CMK (cell line): ENCODE measurements around the gene KRTAP3-2.
"Not testable (repeated sequence)": the region's sequence is repeated elsewhere in the genome, so short reads cannot be mapped to it uniquely, and the experiment has no call there.

ENCODE experiments used
- DNase-seq: peaks from one replicate; pipeline ENCODE4 v3.0.0-alpha.2; 2010; ENCODE audit warnings: low read depth

KRTAP3-2 gene

DNA sequence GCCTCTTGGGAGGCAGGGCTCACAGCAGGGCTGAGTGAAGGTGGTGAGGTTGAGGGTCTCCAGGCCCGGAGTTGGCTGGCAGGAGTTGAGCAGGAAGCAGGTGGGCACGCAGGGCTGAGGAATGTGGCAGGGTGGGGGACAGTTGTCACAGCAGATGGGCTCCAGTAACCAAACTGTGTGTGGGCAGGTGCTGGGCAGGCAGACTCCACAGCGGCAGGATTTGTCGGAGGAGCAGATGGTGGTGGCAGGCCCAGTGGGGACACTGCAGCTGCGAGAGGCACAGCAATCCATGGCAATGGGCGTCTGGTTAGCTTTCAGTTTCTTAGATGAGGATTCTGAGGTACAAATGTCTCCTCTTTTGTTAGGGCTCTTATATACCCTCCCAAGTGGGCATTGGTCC lies at the start of gene KRTAP3-2:
KRTAP3-2 (minus strand) TSS at position 344 of the 400 bp plus-strand sequence; CDS start at position 291, 53 bp downstream.
- DNase-seq = not testable (repeated sequence)

DNA sequence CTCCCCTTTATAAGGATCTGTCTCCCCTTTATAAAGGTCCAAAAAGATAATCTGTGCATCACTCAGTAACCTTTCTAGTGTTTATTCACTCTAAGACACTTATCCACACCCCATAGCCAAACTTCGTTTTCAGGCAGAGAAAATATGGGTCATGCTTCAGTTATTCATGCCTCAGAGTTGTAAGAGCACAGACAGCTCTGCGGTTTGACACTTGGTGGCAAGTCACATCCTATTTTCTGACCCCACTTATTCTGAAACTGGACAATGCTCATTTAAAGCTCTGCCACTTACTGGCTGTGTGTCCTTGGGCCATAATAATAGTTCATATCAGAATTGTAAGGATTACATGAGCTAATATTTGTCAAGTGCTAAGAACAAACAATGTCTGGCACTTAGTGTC lies 49.4 kb upstream of the KRTAP3-2 start:
- DNase-seq = no peak

DNA sequence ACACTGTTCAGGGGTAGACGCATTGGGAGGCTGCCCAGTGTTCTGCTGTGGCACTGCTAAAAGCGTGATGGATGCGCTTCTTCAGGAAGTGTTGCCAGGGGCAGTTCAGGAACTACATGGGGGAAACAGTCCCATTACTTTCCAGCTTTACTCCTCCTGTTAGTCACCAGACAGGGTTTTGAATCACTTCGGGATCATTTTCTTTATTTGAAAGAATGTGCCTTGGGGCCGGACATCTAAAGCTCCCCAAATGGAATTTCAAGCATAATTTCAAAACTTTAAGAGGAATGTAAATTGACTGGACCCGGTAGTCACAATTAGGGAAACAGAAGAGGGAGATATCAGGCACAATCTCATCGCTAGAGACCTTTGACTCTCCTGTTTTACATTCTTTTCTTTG lies 48.7 kb upstream of the KRTAP3-2 start:
- no peak for DNase-seq

DNA sequence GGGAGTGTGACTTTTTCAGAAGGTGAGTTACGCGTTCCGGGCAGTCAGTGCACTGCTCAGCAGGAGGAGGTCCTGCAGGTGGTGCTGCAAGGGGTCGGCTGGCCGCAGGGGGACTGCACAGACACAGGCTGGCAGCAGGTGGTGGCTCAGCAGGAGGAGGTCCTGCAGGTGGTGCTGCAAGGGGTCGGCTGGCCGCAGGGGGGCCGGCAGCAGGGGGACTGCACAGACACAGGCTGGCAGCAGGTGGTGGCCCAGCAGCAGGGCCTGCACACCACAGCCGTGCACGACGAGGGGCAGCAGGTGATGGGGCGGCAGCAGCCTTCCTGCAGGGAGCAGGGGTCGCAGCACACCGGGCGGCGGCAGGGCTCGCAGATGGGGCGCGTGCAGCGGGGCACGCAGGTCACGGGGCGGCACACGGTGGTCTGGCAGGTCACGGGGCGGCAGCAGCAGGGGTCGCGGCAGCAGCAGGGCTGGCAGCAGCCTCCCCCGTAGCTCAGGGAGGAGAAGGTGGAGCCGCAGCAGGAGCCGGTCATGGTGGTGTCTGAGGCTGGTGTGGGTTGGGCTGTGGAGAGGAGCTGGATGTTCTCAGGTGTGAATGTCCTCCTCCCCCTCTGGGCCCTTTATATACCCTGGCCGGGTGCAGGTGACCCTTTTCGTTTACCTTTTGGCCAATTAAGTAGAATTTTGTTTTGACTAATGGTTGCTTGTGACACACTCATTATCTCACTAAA lies 47.2 kb upstream of the KRTAP3-2 start, which contains the start of gene KRTAP2-1:
KRTAP2-1 (minus strand) TSS at position 582 of the 731 bp plus-strand sequence; CDS start at position 533, 49 bp downstream.
- not testable (repeated sequence) for DNase-seq

DNA sequence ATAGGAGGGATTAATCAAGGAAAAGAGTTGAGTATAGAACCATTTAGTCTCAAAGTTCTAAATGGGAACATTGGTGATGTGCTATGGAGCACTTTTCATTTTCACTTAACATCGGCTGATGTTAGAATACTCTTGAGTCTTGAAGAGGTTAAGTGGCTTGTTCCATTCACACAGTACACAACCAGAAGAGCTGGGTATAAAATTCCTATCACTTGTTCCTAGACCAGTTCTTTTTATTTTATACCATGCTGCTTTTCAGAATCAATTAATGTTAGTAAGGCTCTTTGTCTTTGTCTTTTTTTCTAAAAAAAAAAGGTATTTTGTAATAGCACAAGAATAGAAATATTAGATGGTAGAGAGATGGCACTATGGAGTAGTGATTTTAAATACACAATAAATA lies 43.2 kb upstream of the KRTAP3-2 start:
- DNase-seq = no peak

DNA sequence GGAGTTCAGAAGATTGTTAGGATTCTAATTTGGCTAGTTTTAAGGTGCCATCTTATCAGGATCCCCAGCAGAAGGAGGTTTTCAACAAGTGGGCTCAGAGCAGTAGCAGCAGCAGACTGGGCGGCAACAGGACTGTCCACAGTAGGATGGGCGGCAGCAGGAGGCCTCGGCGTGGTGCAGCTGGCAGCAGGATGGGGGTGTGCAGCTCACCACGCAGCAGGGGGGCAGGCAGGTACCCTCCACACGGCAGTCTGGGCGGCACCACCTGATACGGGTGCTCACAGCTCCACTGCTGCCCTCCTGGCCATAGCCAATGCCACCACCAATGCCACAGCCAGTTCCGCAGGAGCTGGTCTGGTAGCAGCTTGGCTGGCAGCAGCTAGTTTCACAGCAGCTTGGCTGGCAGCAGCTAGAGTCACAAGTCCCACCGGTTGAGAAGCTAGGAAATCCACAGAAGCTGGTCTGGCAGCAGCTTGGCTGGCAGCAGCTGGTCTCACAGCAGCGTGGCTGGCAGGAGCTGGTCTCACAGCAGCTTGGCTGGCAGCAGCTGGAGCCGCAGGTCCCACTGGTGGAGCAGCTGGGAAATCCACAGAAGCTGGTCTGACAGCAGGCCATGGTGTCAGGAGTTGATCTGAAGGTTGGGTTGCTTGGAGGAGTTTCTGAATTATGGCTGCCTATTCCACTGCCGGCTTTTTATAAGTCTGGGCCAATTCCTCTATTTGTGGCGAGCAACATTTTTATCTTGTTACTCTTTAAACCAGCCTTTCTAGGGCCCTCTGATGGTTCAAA lies 41.3 kb upstream of the KRTAP3-2 start, which contains the start of gene KRTAP1-1:
KRTAP1-1 (minus strand) TSS at position 668 of the 789 bp plus-strand sequence; CDS start at position 615, 53 bp downstream.
- not testable (repeated sequence) for DNase-seq

DNA sequence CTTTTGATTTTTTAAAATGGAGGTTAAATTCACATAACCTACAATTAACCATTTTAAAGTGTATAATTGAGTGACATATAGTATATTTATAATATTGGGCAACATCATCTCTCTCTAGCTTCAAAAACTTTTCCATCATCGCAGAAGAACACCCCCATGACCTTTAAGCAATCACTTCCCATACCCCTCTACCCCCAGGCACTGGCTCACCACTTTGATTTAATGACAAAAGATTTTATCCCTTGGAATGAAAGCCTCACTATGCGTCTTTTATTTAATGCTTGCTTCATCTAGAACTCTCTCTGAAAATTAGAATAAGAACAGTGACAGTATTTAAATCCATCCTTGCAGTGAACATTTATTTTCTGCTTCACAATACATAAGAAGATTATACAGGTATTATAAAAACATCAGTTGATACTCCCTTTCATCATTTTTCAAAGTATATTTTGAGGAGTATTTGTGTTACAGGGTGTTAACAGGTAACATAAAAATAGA lies 38.2 kb upstream of the KRTAP3-2 start:
- DNase-seq = no peak

DNA sequence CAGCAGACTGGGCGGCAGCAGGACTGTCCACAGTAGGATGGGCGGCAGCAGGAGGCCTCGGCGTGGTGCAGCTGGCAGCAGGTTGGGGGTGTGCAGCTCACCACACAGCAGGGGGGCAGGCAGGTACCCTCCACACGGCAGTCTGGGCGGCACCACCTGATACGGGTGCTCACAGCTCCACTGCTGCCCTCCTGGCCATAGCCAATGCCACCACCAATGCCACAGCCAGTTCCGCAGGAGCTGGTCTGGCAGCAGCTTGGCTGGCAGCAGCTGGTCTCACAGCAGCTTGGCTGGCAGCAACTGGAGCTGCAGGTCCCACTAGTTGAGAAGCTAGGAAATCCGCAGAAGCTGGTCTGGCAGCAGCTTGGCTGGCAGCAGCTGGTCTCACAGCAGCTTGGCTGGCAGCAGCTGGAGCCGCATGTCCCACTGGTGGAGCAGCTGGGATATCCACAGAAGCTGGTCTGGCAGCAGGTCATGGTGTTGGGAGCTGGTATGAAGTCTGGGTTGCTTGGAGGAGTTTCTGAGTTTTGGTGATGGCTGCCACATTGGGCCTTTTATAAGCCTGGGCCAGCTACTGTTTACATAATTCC lies 34.7 kb upstream of the KRTAP3-2 start, which contains the start of gene KRTAP1-3:
KRTAP1-3 (minus strand) TSS at position 529 of the 590 bp plus-strand sequence; CDS start at position 476, 53 bp downstream.
- not testable (repeated sequence) for DNase-seq

DNA sequence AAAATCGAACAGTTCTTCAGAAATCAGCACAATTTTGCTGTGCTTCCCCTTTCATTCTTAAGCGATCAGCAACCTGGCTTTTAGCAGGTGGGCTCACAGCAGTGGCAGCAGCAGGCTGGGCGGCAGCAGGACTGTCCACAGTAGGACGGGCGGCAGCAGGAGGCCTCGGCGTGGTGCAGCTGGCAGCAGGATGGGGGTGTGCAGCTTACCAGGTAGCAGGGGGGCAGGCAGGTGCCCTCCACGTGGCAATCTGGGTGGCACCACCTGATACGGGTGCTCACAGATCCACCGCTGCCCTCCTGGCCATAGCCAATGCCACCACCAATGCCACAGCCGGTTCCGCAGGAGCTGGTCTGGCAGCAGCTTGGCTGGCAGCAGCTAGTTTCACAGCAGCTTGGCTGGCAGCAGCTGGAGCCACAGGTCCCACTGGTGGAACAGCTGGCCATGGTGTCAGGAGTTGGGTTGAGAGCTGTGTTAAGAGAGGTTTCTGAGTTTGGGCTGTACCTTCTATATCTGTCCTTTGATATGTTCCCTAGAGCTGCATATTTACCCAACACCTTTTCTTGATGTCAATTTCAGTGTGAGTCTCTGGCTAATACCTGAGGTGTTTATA lies 30.0 kb upstream of the KRTAP3-2 start, which contains the start of gene KRTAP1-4:
KRTAP1-4 (minus strand) TSS at position 563 of the 613 bp plus-strand sequence; CDS start at position 446, 117 bp downstream.
- no peak for DNase-seq

DNA sequence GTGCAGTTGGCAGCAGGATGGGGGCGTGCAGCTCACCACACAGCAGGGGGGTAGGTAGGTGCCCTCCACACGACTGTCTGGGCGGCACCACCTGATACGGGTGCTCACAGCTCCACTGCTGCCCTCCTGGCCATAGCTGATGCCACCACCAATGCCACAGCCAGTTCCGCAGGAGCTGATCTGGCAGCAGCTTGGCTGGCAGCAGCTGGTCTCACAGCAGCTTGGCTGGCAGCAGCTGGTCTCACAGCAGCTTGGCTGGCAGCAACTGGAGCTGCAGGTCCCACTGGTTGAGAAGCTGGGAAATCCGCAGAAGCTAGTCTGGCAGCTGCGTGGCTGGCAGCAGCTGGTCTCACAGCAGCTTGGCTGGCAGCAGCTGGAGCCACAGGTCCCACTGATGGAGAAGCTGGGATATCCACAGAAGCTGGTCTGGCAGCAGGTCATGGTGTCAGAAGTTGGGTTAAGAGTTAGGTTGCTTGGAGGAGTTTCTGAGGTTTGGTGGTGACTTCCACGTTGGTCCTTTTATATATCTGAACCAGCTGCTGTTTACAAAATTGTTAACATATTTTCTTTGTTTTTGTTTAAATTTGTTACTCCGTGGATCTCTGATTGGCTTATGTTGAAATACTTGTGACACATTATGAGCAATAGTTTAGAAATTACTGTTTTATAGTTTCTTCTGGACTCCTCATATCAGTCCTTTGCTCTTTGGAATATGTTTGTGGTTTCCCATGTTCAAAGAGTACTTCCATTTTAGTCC lies 27.2 kb upstream of the KRTAP3-2 start, which contains the start of gene KRTAP1-5:
KRTAP1-5 (minus strand) TSS at position 494 of the 757 bp plus-strand sequence; CDS start at position 441, 53 bp downstream.
- no peak for DNase-seq

DNA sequence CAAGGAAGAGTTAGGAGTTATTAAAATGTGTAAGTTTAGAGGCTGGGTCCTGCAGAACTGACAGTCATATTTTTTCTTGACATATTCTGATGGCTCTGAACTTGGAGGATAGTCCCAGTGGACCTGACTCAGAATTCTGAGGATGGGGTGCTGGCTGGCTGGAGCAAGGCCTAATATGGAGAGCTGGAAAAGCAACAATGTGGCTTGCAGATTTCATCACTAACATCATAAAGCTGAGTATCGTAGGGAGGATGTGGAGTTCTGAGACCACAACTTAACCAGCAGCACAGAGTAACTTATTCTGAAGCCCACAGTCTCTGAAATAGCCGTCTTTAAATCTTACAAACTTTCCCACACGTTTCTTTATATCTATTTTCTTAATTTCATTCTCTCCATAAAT lies 25.0 kb upstream of the KRTAP3-2 start:
- no peak for DNase-seq

DNA sequence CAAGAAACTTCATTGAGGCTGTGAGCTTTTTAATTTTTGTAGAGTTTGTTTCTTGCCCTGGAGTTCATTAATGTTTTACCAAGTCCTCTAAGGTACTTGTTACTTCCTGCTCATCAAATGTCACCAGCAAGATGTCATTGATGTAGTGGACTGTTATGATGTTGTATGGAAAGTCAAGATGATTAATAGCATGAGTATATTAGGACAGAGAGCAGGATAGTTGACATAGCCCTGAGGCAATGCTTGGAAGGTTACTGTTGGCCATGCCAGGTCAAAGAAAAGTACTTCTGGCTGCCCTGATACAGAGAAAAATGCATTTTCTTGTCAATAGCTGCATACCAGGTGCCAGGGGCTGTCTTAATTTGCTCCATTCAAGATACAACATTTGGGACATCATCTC lies 20.6 kb upstream of the KRTAP3-2 start:
- DNase-seq = no peak

DNA sequence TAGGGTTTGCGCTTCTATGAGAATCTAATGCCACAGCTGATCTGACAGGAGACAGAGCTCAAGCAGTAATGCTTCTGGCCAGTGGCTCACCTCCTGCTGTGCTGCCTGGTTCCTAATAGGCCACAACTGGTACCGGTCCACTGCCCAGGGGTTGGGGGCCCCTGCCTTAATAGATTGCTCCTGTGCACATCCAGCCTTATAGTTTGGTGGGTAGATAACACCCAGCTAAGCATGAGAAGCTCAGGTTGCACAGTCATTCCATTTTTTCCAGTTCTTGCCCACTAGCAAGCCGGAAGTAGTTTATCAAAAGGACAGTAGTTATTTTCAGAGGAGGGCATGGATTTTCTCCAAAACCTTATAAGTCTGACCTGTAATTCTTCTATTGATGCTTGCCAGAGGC lies 19.7 kb upstream of the KRTAP3-2 start:
- no peak for DNase-seq

DNA sequence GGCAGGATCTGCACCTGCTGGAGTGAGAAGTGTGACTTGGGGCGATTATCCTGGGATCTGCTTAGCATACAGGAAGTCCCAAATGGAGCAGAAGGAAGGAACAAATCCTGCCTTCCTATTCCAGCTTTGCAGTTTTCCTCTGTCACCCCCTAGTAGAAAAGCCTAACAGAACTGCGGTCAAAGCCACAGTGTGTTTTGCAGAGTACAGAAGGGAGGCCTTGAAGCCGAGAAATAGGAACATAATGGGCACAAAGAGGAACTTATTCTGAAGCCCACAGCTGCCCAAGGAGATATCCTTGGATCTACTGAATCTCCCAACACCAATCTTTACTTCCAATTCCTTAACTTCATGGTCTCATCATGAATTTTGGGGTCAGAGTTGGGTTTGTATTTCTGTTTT lies 18.8 kb upstream of the KRTAP3-2 start:
- no peak for DNase-seq

DNA sequence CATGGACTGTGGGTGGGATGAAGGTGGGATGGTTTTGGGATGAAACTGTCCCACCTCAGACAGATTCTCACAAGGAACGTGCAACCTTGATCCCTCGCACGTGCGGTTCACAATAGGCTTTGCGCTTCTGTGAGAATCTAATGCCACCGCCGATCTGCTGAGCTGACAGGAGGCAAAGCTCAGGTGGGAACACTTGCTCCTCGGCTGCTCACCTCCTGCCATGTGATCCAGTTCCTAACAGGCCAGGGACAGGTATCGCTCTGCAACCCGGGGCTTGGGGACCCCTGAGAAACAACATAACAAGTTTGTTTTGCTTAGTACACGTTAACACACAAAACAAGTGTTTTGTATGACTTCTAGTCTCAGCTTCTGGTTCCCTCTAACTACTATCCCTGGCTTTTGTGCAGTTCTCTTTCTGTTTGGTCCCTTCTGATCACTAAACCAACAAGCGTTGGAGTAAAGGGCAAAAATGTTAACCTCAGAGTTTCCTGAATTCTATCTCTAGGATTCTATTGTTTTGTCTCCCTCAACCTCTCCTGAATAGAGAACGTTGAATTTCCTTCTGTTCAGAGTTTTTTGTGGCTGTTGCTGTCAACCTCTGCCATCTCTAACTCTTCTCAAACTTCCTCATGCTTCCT lies 17.0 kb upstream of the KRTAP3-2 start:
- DNase-seq = no peak

DNA sequence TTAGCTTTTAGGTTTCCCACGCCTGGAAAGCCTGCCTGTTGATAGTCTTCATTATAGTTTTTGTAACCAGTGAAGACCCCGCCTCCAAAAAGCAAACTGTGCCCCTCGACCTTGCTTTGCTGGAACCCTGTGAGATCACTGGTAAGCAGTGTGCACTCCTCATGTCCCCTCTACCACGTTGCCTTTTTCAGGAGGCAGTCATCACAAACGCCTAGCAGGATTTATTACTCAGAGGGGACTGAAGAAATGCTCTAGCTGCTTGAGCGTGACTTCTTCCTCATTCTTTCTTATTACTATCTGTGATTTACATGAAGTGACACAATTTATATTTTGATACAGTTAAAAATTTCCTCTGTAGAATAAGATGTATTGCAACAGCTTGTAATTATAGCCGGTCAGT lies 15.7 kb upstream of the KRTAP3-2 start:
- DNase-seq = no peak

DNA sequence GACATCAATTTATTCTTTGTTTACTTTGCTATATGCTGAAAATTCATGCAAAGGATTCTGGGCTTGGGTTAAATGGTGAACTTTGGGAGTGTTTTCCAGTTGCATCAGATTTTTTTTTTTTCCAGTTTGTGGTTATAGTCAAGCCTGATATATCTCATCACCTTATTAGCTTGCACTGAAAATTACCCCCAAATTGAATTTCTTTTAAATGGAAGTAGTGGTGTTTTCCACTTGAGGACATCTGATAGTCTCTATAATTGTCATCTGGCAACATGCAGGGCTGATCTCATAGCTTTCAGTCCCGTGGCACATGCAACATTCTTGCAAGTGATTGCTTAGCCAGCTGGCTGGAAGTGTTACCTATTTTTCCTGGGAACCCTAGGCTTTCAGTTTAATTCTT lies 13.9 kb upstream of the KRTAP3-2 start:
- no peak for DNase-seq

DNA sequence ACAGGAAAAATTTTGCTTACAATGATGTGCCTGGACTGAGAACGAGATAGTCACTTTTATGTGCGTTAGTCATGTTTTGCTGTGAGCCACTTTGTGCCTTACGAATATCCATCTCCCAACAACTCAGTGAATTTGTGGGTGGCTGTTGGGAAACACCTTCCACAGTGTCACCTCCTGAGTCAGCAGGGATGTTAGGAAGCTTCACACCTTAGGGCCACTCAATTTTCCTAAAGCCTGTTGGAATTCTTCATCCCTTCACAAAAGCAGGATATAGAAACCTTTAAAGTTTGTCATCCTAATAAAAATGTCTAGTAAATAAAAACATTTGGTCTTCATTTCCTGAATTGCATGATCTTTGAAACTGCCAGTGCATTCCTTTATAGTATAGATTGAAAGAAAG lies 13.5 kb upstream of the KRTAP3-2 start:
- no peak for DNase-seq

DNA sequence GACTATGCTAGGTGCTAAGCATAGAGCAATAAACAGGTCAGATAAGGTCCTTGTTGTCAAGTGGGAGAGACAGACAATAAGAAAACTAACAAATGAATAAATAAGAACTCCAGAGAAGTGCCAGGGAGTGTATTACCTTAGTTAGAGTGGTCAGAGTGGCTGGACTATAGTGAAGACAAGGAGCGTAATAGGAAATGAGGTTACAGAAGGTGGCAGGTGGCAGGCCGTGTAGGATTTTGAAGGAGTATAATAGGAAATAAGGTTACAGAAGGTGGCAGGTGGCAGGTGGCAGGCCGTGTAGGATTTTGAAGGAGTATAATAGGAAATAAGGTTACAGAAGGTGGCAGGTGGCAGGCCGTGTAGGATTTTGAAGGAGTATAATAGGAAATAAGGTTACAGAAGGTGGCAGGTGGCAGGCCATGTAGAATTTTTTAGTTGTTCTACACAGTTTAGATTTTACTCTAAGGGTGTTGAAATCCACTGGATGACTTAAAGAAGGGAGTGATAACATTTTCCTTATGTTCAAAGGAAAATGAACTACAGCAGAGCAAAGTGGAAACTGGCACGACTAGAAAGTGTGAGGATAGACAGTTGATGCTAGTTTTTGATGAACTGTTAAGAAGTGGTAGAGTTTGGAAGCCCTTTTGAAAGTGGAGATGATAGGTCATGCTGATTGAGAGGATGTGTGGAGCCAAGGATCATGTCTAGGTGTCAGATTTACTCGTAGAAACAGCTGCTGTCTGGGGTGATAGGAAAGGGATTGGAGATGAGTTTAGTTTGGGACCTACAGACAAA lies 12.8 kb upstream of the KRTAP3-2 start:
- no peak for DNase-seq
